SKM-1 treated with dmso at 0.1 percent for 144 hours (cell line): ENCODE results near the gene PRXL2A.
"Not testable (repeated sequence)": the region's sequence is repeated elsewhere in the genome, so short reads cannot be mapped to it uniquely, and the experiment has no call there.

Experiments used
- DNase-seq: peaks from one replicate; lab custom pipeline; 2025; ENCODE audit not compliant: unreplicated experiment; lab: John Stamatoyannopoulos, UW

The PRXL2A gene

DNA sequence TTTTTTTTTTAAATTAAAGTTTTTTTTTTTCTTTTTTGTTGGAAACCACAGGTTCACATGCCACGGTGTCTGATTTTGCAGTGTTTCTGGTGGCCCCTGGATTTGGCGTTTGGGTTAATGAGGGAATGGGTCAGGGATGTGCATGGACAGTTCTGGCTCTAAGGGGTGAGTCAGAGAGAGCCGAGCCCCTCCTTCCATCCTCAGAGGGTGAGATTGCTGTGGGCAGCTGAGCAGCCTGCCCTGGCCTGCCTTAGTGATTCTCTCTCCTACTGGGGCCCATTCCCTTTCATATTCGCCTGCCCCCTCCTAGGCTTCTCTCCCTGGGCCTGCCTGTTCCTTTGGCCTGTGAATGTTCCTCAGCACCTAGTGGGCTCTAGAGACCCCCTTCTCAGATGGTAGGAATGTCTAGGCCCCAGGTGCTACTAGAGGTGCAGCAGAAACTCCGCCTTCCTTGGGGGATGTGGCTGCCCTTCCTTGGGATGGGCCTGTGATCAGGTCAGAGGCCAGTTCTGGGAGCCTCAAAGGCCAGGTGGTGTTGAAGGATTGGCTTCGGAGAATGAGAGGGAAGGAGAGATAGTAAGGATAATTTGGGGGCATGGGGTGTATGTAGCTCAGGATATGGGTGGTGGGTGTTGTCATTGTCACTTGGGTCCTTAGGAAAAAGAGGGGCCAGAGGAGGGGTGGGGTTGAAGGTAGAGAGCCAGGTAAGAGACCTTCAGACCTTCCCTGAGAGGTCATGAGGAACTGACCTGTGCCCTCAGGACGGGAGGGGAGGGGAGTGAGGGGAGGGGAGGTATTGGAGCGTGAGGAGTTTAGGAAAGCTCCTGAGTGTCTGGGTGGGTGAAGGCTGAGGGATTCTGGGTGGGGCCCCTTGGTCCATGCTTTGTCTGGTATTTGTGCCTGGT is 65.6 kb downstream of the PRXL2A start:
- no peak for DNase-seq

DNA sequence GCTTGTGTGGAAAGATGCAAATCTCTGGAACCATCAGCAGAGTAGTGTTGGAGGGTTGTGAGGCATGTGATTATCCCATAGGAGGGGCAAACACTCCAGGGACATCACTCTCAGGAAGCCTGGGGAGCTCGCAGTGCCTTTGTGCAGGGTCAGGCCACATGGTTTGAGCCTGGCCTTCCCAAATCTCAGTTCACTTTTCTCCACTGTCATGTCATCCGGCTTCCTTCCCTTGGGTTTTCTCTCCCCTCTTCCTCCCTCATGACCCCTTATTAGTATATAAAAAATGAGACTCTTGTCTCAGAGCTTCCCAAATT is 66.2 kb downstream of the PRXL2A start:
- no peak for DNase-seq

DNA sequence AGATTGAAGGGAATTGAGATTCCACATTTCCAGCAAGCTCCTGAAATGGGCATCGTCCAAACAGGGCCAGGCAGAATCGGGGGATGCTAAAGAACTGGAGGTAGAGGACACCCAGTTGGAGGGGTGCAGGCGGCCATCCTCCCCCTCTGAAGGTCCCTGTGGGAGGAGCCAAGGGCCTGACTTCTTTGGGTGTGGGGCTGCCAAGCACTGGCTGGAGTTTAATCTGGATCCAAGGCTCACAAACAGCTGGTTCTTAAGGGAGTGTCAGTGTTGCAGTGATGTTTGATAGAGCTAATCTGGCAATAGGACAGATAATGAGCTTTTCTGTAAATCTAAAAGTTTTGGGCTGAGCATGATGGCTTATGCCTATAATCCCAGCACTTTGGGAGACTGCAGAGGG is 66.6 kb downstream of the PRXL2A start:
- no peak for DNase-seq

DNA sequence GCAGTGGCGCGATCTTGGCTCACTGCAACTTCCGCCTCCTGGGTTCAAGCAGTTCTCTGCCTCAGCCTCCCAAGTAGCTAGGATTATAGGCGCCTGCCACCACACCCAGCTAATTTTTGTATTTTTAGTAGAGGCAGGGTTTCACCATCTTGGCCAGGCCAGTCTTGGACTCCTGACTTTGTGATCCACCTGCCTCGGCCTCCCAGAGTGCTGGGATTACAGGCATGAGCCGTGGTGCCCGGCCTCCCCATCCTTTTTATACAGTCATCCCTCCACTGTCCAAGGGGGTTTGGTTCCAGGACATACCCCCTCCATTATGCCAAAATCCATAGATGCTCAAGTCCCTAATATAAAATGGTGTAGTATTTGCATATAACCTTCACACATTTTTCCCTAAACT is 67.3 kb downstream of the PRXL2A start:
- not testable (repeated sequence) for DNase-seq

DNA sequence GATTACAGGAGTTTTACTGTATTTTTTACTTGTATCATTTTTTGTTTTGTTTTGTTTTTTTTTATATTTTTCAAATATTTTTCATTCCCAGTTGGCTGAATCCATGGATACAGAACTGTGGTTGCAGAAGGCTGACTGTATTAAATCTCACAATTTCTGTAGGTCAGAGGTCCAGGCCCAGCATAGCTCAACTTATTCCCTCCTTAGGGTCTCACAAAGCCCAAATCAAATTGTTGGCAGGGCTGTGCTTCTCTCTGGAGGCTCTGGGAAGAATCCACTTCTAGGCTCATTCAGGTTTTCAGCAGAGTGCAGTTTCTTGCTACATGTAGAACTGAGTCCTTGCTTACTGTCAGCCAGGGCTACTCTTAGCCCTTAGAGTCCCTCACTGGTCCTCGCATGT is 68.3 kb downstream of the PRXL2A start:
- DNase-seq, result no peak

DNA sequence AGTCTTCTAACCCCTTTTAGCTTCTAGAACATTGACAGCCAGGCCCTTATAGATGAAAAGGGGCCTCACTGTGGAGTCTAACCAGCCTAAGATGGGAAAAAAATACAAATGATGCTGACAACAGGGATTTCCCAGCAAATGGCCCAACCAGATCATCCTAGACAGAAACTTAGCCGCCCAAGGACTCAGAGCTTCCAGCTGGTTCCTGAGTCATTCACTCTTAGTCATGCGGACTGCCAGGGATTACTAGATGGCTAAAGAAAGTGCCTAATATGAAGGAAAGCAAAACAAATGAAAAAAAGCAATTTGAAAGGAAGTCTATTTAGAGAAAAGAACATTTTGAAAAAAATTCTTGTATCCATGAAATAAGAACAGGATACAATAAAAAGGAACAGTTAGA is 69.5 kb downstream of the PRXL2A start:
- DNase-seq, result no peak

DNA sequence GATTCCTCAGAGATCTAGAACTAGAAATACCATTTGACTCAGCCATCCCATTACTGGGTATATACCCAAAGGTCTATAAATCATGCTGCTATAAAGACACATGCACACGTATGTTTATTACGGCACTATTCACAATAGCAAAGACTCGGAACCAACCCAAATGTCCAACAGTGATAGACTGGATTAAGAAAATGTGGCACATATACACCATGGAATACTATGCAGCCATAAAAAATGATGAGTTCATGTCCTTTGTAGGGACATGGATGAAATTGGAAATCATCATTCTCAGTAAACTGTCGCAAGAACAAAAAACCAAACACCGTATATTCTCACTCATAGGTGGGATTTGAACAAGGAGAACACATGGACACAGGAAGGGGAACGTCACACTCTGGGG is 72.0 kb downstream of the PRXL2A start:
- not testable (repeated sequence) for DNase-seq

DNA sequence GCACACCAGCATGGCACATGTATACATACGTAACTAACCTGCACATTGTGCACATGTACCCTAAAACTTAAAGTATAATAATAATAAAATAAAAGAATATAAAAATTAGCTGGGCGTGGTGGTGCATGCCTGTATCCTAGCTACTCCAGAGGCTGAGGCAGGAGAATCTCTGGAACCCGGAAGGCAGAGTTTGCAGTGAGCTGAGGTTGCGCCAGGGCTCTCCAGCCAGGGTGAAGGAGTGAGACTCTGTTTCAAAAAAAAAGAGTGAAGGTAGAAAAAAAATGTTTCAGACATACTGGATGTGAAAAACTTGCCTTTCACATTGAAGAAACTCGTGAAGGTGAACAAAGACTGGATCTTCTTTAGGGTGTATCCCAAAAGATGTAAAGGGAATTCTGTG is 72.5 kb downstream of the PRXL2A start:
- no peak for DNase-seq

DNA sequence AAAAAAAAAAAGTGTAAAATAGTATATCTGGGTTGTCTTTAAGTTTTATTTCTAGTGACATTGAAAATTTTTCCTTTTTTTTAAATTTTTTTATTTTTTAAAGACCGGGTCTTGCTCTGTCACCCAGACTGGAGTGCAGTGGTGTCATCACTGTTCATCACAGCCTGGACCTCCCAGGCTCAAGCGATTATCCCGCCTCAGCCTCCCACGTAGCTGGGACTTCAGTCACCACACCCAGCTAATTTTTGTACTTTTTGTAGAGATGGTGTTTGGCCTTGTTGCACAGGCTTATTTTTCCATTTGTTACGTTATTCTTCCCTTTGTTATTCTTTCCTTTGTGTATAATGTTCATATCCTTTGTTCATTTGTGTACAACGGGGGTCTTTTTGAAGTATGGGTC is 75.9 kb downstream of the PRXL2A start:
- DNase-seq, result no peak

DNA sequence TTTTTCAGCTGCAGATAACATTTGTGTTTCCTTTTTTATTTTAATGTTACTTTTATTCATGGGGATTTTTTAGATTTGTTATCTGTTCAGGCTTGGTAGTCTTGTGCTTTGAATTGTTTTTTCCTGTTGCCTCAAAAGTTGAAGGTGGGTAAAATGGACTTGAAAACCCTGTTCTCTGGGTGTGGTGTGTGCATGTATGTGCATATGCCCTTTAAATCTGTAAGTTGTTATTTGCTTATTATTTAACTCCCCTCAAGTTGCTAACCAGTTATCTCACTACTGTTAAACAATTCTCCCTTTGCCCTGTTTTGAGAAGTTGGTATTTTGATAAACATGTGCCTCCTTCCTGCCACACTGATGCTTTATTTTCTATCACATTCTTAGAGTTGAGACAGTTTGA is 76.3 kb downstream of the PRXL2A start:
- DNase-seq, result no peak

DNA sequence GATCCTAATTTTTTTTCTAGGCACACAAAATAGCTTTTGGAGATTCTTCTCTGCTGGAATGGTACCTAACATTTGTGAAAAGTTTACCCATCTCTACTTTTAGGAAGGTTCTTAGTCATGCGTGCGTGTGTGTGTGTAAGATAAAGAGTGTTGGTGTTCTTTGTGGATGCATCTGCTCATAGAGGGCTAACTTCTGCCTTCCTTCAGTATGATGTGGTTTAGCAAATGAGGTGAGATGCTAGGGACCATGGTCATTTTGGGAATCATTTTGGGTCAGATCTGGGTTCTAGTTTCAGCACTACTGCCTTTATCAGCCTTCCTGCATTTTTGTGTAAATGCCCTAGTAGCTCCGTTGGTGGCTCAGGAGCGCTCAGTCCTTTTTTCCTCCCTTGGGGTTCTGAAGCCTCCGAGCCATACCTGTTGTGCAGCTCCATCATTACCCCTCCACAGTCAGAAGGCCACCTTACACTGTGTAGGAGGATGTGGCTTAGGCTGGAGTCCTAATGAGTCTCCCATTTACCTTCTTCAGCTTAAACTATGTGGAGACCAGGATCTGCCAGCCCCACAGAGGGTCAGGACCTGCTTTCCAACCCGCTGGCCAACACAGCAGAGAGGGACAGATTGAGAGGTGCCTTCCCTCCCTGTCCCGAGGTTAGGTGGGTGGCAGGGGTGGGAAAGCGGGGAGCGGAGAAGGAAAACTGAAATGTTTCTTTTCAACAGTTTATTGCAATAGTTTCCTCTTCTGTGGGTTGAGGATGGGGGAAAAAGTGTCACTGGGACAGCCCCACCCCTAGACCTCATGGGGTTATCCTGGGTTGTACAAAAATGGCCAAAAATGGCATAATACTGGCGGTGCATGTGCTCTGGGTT is 77.0 kb downstream of the PRXL2A start:
- peak; percentile 20 for DNase-seq

DNA sequence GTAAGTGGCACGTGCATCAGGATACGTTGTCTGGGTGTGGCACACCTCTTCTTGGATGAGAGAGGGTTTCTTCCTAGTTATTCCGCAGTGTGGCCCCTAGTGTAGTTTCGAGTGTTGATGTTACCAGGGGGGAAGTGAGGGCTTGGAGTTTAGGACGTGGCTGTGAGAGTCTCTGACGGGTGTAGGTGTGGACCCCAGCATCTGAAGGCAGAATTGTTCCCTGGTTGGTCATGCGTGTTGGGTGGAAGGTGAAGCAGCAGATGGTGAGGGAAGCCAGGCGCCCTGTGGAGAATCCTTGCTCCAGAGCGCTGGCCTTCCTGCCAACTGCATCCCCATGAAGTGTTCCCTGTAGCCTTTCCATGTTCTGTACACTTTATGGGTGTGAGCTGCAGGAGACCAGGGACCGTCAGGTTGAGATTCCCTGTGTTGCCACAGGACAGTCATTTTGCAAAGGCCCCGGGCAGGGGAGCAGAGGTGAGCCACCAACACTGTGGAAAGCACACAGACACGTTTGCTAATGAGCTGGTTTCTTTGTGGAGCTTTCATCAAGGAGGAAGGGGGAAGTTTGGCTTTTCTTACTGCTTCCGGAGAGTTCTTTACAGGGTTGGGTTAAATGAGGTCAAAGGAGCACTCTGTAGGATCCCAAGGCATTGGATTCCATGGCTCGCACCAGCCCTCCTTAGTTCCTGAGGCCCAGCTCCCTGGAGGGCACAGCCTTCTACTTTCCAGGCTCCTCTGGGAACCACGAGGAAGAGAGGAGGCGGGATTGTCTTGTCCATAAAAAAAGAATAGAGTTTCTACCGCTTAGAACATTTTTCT is 77.8 kb downstream of the PRXL2A start:
- peak; percentile 86 for DNase-seq
